ENCODE results near the gene SHISA2. TPM values are rescaled to one million over a fixed set of nuclear protein-coding genes. Genes with fewer than 3 reads are reported as not detected.
A peak's percentile ranks its signal among the peaks of the same experiment; 100 is the strongest.

The SHISA2 gene
- total RNA-seq, 1 donor from 2014 or later, result 26.3 TPM

DNA sequence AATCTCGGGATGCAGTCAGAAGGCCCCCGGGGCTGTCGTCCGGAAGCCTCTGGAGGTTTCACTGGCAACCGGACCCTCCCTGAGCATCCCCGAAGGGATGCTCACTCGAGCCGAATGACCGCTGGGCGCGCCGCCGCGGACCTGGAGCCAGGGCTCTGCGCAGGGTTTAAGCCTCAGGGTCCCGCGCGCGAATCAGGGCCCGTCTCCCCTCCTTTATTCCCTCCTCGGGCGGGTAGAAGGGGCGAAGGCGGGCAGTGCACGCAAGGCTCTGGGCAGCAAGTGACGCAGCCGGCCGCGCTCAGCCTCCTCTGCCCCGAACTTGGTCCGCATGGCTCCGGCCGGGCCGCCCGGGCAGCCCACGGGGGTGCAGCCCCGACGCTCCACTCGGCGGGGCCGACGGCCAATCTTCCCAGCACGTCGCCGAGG, 572 bp downstream of the SHISA2 start:
- TF ChIP-seq, protein P1, sequence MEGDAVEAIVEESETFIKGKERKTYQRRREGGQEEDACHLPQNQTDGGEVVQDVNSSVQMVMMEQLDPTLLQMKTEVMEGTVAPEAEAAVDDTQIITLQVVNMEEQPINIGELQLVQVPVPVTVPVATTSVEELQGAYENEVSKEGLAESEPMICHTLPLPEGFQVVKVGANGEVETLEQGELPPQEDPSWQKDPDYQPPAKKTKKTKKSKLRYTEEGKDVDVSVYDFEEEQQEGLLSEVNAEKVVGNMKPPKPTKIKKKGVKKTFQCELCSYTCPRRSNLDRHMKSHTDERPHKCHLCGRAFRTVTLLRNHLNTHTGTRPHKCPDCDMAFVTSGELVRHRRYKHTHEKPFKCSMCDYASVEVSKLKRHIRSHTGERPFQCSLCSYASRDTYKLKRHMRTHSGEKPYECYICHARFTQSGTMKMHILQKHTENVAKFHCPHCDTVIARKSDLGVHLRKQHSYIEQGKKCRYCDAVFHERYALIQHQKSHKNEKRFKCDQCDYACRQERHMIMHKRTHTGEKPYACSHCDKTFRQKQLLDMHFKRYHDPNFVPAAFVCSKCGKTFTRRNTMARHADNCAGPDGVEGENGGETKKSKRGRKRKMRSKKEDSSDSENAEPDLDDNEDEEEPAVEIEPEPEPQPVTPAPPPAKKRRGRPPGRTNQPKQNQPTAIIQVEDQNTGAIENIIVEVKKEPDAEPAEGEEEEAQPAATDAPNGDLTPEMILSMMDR (IDR thresholded peaks at IDR 0.05), result no peak
- Histone ChIP-seq H3K4me3 (peak overlapping the region; percentile 52), H3K36me3 (no peaks in the 10 kb centered on the region), H3K27ac (peak overlapping the region; percentile 42), H3K4me1 (no peaks in the 10 kb centered on the region), H3K27me3 (peaks cover 48% of the 10 kb centered on the region), H3K9me3 (no peaks in the 10 kb centered on the region)
- DNase-seq (peak; percentile 66), ATAC-seq (peak; percentile 36)
- intact Hi-C loops (cut with DNase I), result loop anchor here (10.0 kb wide), 1 partner anchor 476 kb away; no protein-coding TSS in a partner anchor

DNA sequence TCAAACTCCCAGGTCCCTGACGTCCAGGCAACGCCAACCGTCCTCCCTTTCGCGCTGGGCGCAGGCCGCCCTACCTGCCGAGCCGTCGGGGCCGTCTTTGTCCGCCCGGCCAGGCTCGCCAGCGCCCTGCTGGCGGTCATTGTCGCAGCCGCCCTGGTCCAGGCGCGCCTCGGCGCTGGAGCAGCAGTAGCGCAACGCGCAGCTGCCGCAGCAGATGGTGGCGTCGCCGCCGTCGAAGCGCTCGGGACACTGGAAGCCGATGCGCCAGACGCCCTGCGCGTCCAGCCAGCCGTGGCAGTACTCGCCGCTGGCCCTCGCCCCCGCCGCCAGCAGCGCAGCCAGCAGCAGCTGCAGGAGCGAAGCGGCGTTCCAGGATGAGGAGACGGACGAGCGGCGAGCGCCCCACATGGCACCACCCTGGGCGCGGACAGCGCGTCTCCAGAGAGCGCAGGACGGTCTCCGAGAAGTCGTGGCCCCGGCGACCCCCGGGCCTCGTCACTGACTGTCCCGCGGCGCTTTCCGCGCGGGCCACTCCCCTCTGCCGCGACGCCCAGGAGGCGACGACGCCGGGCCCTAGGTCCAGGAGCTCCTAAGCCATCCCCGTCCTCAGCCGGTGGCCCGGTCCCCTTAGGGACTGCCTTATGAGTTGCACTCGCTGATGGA, 1.1 kb downstream of the SHISA2 start:
- intact Hi-C loops (cut with DNase I), result loop anchor here (10.0 kb wide), 1 partner anchor 476 kb away; no protein-coding TSS in a partner anchor
- H3K27me3 ChIP-seq, result peaks cover 48% of the 10 kb centered on the region
- no peaks in the 10 kb centered on the region for H3K4me1 ChIP-seq
- peak; percentile 61 for ATAC-seq
- no peaks in the 10 kb centered on the region for H3K9me3 ChIP-seq
- peak; percentile 76 for DNase-seq
- H3K27ac ChIP-seq, result peak overlapping the region; percentile 30
- peak overlapping the region; percentile 52 for H3K4me3 ChIP-seq
- no peaks in the 10 kb centered on the region for H3K36me3 ChIP-seq
- TF ChIP-seq, protein P1 (IDR thresholded peaks at IDR 0.05), result no peak

DNA sequence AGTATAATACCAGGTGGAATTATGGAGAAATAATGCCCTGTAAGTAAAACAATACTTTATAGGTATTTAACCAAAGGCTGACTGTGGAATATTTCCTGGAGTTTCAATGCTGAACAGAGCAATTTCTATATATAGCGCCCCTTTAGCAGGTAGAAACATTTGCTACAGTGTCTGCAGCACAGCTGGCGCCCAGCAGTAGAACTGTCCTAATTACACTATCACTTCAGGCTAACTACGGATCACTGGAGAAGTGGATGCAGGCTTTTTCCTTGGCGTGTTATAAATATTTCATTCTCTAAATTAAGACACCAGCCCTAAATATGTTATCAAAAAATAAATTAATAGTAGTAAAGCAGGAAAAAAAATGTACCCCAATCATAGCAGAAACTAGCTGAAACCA, 3.1 kb downstream of the SHISA2 start:
- Histone ChIP-seq H3K27me3 (peaks cover 48% of the 10 kb centered on the region), H3K4me3 (peak overlapping the region; percentile 52), H3K9me3 (no peaks in the 10 kb centered on the region), H3K27ac (no peak overlapping the region), H3K36me3 (no peaks in the 10 kb centered on the region), H3K4me1 (no peaks in the 10 kb centered on the region)
- intact Hi-C loops (cut with DNase I), result no loop called here
- no peak for DNase-seq
- ATAC-seq, result no peak
- TF ChIP-seq, protein P1 (IDR thresholded peaks at IDR 0.05), result no peak

DNA sequence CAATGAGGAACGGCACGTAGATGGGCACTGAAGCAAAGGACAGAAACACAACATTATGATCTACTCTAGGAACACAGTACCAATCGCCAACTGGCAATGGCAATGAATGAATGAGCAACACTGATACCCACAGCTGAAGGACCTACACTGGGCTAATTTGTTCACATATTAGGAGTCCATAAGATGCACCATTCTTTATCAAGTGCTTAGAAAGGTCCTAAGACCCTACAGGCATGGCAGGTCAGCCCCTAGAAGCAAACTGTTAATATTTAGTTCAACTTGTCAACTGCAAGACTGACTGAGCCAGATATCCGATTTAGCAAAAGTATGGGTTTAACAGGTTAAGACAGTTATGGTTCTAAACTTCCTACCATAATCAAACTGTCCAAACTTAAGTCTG, 4.8 kb downstream of the SHISA2 start:
- no peaks in the 10 kb centered on the region for H3K4me1 ChIP-seq
- H3K4me3 ChIP-seq, result no peak overlapping the region
- H3K27ac ChIP-seq, result no peak overlapping the region
- DNase-seq (no peak), ATAC-seq (no peak)
- no peaks in the 10 kb centered on the region for H3K36me3 ChIP-seq
- peaks cover 48% of the 10 kb centered on the region for H3K27me3 ChIP-seq
- intact Hi-C loops (cut with DNase I), result no loop called here
- H3K9me3 ChIP-seq, result no peaks in the 10 kb centered on the region
- TF ChIP-seq, protein P1 (IDR thresholded peaks at IDR 0.05), result no peak

DNA sequence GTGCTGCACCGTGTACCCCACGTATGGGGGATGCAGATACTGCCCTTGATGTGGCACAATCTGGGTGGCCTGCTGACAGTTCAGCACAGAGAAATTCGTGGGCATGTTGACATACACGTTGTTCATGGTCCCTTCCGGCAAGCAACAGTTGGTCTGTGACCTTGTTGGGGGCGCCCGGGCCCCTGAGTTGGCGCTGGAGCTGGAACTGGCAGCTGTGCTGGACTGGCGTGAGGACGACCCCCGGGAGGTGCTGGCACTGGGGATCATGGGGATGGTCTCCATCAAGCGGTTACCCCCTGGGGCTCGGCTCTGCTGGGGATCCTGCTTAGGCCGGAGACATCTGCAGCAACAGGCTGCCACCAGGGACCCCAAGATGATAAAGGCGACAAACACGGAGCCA, 5.2 kb downstream of the SHISA2 start:
- Histone ChIP-seq H3K9me3 (no peaks in the 10 kb centered on the region), H3K27ac (no peak overlapping the region), H3K4me3 (no peak overlapping the region), H3K27me3 (peaks cover 48% of the 10 kb centered on the region), H3K36me3 (no peaks in the 10 kb centered on the region), H3K4me1 (no peaks in the 10 kb centered on the region)
- DNase-seq (no peak), ATAC-seq (no peak)
- TF ChIP-seq, protein P1 (IDR thresholded peaks at IDR 0.05), result no peak
- intact Hi-C loops (cut with DNase I), result no loop called here
